Measurements from ENCODE around the gene CCDC177. TPM values are rescaled to one million over a fixed set of nuclear protein-coding genes. Genes with fewer than 3 reads are reported as not detected.

Gene CCDC177
- total RNA-seq (2014; rRNA removed; shearing (Covaris generic)): not detected in 2 replicates
- not detected in 2 replicates for polyA plus RNA-seq (2016; fragmentation: Nextera tagmentation; extraction: Ambion mirVana)

DNA sequence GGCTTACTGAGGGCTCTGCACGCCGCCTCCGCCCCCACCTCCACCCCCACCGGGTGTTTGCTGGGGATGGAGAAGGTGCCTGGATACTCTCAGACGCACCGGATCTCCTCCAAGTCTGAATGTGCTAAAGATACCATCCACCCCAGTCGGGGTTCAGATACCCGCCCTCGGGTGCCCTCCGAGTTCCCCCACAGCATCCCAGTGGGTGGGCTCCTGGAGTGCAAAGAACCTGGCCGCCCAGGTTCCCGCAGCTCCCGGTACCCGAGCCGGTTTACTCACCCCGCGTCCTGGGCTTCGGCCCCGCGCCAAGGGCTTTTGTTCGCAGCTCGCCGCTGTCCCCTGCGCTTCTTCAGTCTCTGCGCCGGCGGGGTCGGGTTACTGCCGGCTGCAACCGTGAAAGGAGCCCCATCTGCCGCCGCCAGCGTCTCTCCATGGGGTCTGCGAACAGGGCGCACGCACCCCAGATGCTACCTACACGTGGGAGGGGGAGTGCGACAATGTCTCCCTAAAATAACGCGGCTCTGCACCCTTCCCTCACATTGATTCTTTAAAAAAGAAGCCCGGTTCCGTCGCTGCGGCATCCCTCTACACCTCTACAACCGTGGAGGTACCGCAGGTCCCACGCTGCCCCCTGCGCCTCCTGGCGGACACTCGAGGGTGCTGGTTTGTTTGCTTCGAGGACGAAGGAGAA is at the start of gene CCDC177:
TSS of gene CCDC177 (minus strand) at position 609 of the 691 bp plus-strand sequence. CDS start 1,249 bp downstream, outside the sequence.
- DNase-seq: peak; percentile 67
- H3K27me3 ChIP-seq (replicated peaks; ENCODE audit: insufficient read depth): peaks cover 65% of the 10 kb centered on the region

GRCh38 chr14:69624136-69624535 is 49.5 kb upstream of the CCDC177 start:
- in situ Hi-C loops (cut with MboI): no loop called here
- TF ChIP-seq EZH2 (IDR thresholded peaks at IDR 0.05; ENCODE audit: insufficient read depth, poor library complexity, severe bottlenecking) (no peak), EZH2phosphoT487 (IDR thresholded peaks at IDR 0.05; ENCODE audit: insufficient read depth, low read depth) (no peak)
- H3K9ac ChIP-seq: no peak overlapping the region
- H3K9me3 ChIP-seq (ENCODE audit: low read depth): no peaks in the 10 kb centered on the region
- 86 to 93% methylated on average over 4 of the region's 4 CpGs for WGBS, 2 experiments (ENCODE audit: low coverage in 1 of 2, low lambda C conversion rate in 2 of 2, missing lambda C conversion rate in 2 of 2)
- H3K9me2 ChIP-seq (ENCODE audit: insufficient read depth): no peaks in the 10 kb centered on the region
- H3K4me3 ChIP-seq: no peak overlapping the region
- no peaks in the 10 kb centered on the region for H3K36me3 ChIP-seq (ENCODE audit: low read depth)
- H3K27ac ChIP-seq: no peak overlapping the region
- no peak overlapping the region for H3K4me2 ChIP-seq (ENCODE audit: unreplicated experiment)
- DNase-seq: no peak
- H3F3A ChIP-seq (ENCODE audit: insufficient read depth): no peaks in the 10 kb centered on the region; the same call in 1 of the 2 replicates
- peaks cover 9% of the 10 kb centered on the region for H3K4me1 ChIP-seq (ENCODE audit: insufficient read depth)
- H3K27me3 ChIP-seq (replicated peaks; ENCODE audit: insufficient read depth): no peaks in the 10 kb centered on the region
- H2AFZ ChIP-seq: no peak overlapping the region
- peaks cover 100% of the 10 kb centered on the region for H3K79me2 ChIP-seq (ENCODE audit: insufficient read depth)
- H4K20me1 ChIP-seq (ENCODE audit: insufficient read depth): peaks cover 6% of the 10 kb centered on the region; the same call in 1 of the 2 replicates

More for the DNA sequence above, at the start of gene CCDC177:
- Histone ChIP-seq H3K9me3 (ENCODE audit: low read depth) (no peaks in the 10 kb centered on the region), H3K9me2 (ENCODE audit: insufficient read depth) (no peaks in the 10 kb centered on the region), H3K9ac (no peak within 1 kb of the TSS), H3K4me1 (ENCODE audit: insufficient read depth) (0 out of 2 replicates have a peak, but pooled peaks cover under 1% of the 10 kb centered on the region), H4K20me1 (ENCODE audit: insufficient read depth) (no peaks in the 10 kb centered on the region), H3K27ac (no peak within 1 kb of the TSS), H3K4me3 (peak within 1 kb of the TSS; percentile 26; the same call in 1 of the 2 replicates), H3K79me2 (ENCODE audit: insufficient read depth) (no peaks in the 10 kb centered on the region), H3K4me2 (ENCODE audit: unreplicated experiment) (peak within 1 kb of the TSS; percentile 43), H3K36me3 (ENCODE audit: low read depth) (no peaks in the 10 kb centered on the region), H2AFZ (0 out of 2 replicates have a peak within 1 kb of the TSS, but pooled peaks have one; percentile 16), H3F3A (ENCODE audit: insufficient read depth) (peaks cover 5% of the 10 kb centered on the region; the same call in 1 of the 2 replicates)
- in situ Hi-C loops (cut with MboI): no loop called here
- WGBS, 2 experiments (ENCODE audit: low coverage in 1 of 2, low lambda C conversion rate in 2 of 2, missing lambda C conversion rate in 2 of 2): 4% methylated on average over 50 to 52 of the region's 52 CpGs
- TF ChIP-seq EZH2phosphoT487 (IDR thresholded peaks at IDR 0.05; ENCODE audit: insufficient read depth, low read depth): 0 out of 2 replicates have a peak, but pooled peaks have one; percentile 37
- TF ChIP-seq EZH2 (IDR thresholded peaks at IDR 0.05; ENCODE audit: insufficient read depth, poor library complexity, severe bottlenecking): no peak

DNA sequence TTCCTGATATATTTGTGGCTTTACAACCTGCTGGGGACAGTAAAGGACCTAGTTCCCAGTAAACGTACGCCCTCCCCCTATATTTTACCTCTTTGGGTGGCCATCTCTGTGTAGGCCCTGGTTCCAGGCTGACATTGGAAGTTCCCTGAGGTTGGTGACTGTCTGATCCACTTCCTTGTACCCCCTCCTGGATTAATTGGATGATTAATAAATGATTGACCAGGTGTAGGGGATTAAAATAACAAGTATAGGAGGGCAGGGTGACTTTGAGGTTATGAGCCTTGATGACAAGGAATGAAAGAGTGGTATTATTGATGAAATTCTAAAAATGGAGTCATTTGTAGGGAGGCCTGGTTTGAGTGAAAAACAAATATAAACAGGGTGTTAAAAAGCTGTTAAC is 46.3 kb upstream of the CCDC177 start:
- WGBS, 2 experiments (ENCODE audit: low coverage in 1 of 2, low lambda C conversion rate in 2 of 2, missing lambda C conversion rate in 2 of 2): 95 to 100% methylated on average over 2 of the region's 2 CpGs
- Histone ChIP-seq H3K27ac (no peak overlapping the region), H3K79me2 (ENCODE audit: insufficient read depth) (peaks cover 99% of the 10 kb centered on the region)

DNA sequence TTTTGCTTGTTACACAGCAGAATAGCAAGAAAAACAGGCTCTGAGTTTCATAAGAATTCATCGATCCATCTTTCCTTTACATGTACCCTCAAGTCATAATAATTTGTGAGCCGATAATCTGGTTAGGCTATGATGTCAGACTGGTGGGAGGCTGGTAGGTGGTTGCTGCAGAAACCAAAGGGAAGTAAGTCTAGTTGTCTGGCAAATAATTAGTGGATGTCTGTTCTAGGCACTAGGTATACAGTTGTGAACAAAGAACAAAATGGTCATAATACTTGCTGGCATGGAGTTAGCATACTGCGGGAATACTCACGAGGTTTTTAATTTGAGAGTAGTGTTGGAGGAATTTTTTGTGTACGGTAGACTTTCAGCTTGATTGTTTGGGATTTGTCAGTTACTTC is 45.5 kb upstream of the CCDC177 start:
- Histone ChIP-seq H3F3A (ENCODE audit: insufficient read depth) (peaks cover 34% of the 10 kb centered on the region), H3K4me2 (ENCODE audit: unreplicated experiment) (no peak overlapping the region), H3K27me3 (replicated peaks; ENCODE audit: insufficient read depth) (no peaks in the 10 kb centered on the region), H3K4me3 (no peak overlapping the region), H3K4me1 (ENCODE audit: insufficient read depth) (peaks cover 47% of the 10 kb centered on the region), H3K9me2 (ENCODE audit: insufficient read depth) (no peaks in the 10 kb centered on the region), H2AFZ (no peak overlapping the region), H3K9me3 (ENCODE audit: low read depth) (no peaks in the 10 kb centered on the region), H3K36me3 (ENCODE audit: low read depth) (no peaks in the 10 kb centered on the region), H3K79me2 (ENCODE audit: insufficient read depth) (peaks cover 95% of the 10 kb centered on the region), H3K27ac (no peak overlapping the region), H3K9ac (no peak overlapping the region), H4K20me1 (ENCODE audit: insufficient read depth) (no peaks in the 10 kb centered on the region)
- in situ Hi-C loops (cut with MboI): no loop called here
- no peak for DNase-seq
- TF ChIP-seq EZH2 (IDR thresholded peaks at IDR 0.05; ENCODE audit: insufficient read depth, poor library complexity, severe bottlenecking): no peak
- no peak for TF ChIP-seq EZH2phosphoT487 (IDR thresholded peaks at IDR 0.05; ENCODE audit: insufficient read depth, low read depth)
- WGBS, 2 experiments (ENCODE audit: low coverage in 1 of 2, low lambda C conversion rate in 2 of 2, missing lambda C conversion rate in 2 of 2): 94 to 95% methylated on average over 5 of the region's 5 CpGs

More for the DNA sequence above, 46.3 kb upstream of the CCDC177 start:
- Histone ChIP-seq H3K4me1 (ENCODE audit: insufficient read depth) (peaks cover 39% of the 10 kb centered on the region), H3K9ac (no peak overlapping the region), H3K4me2 (ENCODE audit: unreplicated experiment) (no peak overlapping the region), H3K36me3 (ENCODE audit: low read depth) (no peaks in the 10 kb centered on the region), H3K9me3 (ENCODE audit: low read depth) (no peaks in the 10 kb centered on the region), H2AFZ (no peak overlapping the region), H3K4me3 (no peak overlapping the region), H3K27me3 (replicated peaks; ENCODE audit: insufficient read depth) (no peaks in the 10 kb centered on the region), H3K9me2 (ENCODE audit: insufficient read depth) (no peaks in the 10 kb centered on the region), H3F3A (ENCODE audit: insufficient read depth) (peaks cover 27% of the 10 kb centered on the region), H4K20me1 (ENCODE audit: insufficient read depth) (no peaks in the 10 kb centered on the region)
- DNase-seq: no peak
- in situ Hi-C loops (cut with MboI): no loop called here
- no peak for TF ChIP-seq EZH2phosphoT487 (IDR thresholded peaks at IDR 0.05; ENCODE audit: insufficient read depth, low read depth)
- TF ChIP-seq EZH2 (IDR thresholded peaks at IDR 0.05; ENCODE audit: insufficient read depth, poor library complexity, severe bottlenecking): no peak
